A172 (cell line): Measurements from ENCODE around the gene NTM. TPM values are rescaled to one million over a fixed set of nuclear protein-coding genes. Genes with fewer than 3 reads are reported as not detected.
"Not testable (repeated sequence)": the region's sequence is repeated elsewhere in the genome, so short reads cannot be mapped to it uniquely, and the experiment has no call there.

Experiments used
- DNase-seq: peaks from one replicate; pipeline ENCODE4 v3.0.0-alpha.2; 2015; ENCODE audit warnings: low spot score
- total RNA-seq: library from RNA; depleted of rRNA; stranded (reverse); fragments of >200 nt; shearing (Covaris generic); gene quantifications from 2 replicates; pipeline ENCODE4 v1.2.3, GENCODE V29; 2014

The NTM gene
- total RNA-seq, 1 experiment from 2014 or later: 1.4 TPM

DNA sequence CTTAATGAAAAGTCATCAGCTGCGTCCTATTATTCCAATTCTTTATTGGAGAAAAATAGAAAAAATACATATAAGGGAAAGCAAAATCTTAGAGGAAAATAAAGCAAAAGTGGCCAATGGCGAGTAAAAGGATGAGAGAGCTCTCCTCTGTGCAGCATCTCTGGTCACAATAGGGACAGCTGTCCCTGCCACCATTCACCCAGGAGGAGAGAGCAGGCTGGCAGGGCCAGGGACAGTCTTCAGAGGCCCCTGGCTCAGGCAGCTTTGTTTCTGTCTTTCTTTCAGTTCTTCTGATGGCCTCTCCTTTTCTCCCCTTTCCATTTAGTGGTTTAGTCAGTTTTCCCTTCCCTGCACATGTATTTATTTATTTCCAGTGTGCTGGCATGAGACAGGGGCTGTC, 941.3 kb downstream of the NTM start:
- DNase-seq: no peak

DNA sequence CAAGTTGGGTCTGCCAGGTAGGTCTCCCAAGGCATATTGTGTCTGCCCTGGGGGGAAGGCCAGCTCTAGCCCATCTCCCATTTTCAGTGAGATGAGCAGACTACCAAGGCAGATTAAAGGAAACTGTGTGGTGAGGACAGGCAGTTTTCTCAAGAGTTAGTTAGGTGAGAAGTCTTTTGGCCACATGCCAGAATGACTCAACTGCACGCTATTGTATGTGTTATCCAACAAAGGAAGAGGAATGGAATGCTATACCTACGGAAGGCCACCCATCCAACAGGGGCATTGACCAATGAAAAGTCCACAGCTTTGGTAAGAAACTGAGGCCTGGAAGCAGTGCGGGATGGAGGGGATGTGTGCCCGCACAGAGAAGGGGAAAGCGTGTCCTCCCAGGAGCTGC, 941.7 kb downstream of the NTM start:
- DNase-seq: peak; percentile 35

DNA sequence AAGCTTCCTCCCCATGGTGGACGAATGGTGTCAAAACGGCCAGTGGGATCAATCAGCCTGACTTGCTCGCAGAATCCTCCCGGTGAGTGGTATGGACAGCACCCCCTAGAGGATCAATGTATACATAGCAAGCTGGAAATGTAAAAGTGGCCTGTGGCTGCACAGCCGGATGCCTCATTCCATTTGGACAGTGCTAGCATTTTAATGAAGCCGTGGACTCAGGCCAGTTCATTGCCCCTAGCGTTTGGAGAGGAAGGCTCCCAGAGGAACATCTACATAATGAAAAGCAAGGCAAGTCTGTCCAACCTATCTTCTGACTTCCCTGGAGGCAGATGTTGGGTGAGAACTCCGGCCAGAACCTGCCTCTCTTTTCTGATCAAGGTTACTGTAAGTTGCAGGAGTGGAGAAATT, 942.3 kb downstream of the NTM start:
- DNase-seq: no peak

DNA sequence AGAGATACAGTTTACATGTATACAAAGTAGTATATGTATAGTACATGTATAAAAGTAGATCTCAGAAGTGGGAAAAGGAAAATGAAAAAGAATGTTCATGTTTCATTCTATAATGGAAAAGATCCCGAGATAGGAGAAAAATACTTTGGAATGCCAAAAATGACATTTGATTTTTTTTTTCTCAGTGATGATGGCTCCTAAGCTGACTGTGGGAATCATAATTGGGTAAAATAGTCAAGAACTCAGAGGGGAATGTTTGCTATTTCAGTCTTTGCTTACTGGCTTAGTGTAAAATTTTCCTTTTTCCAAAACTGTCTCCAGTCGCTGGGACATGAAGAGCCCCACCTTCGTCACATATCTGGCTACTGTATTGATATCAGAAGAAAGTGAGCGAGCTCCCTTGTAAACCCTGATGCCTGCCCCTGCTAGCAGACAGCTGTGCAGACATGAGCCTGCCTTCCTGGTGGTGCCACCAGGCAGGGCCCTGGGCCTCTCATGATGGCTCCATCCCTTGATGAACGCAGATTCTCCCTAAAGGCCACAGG, 944.6 kb downstream of the NTM start:
- no peak for DNase-seq

DNA sequence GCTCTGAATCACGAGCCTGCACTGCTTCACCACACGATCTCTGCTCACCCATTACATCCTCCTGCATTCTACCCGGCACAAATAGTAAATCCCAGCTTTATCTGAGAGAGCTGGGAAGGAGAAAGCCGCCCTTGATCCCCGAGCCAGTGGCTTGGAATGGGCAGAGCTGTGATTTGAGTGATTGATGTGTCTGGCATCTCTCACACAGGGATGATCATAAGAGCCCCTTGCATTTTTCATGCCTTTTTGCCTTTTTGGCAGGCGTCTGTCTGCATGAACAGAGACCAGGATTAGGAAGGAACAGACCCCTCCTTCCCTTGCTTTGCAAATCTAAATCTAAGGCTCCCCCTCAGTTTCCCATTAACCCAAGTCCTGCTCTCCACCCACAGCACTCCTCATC, 945.3 kb downstream of the NTM start:
- no peak for DNase-seq

DNA sequence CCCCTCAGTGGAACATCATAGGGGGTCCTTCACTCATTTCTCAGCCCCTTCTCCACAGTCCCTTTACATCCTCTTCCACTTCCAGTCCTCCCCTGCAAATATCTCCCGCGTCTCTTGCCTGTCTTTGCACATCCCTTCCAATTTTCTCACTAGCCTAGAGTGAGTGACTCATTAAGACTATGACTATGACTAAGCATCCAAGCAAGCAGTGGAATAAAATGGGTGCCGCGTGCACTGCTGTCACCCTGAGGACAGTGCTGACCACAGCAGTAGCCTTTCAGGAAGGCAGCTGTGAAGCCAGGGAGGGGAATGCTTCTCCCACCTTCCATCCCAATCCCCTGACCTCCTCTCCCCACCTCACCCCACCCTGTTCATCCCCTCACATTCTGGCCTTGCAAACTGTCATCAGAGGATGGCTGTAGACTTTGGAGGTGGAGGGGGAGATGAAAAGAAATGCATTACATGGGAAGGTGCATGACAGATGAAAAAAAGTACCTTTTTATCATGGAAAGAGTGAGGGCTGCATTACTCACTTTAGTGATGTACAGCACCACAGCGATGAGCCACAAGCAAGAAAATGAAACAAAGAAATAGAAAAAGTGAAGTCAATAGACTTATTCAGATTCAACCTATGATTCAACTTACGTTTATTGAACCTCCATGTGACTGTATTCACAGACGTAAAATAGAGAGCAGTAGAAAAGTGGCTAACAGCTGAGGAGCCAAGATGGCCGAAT, 948.2 kb downstream of the NTM start:
- DNase-seq: peak; percentile 76

DNA sequence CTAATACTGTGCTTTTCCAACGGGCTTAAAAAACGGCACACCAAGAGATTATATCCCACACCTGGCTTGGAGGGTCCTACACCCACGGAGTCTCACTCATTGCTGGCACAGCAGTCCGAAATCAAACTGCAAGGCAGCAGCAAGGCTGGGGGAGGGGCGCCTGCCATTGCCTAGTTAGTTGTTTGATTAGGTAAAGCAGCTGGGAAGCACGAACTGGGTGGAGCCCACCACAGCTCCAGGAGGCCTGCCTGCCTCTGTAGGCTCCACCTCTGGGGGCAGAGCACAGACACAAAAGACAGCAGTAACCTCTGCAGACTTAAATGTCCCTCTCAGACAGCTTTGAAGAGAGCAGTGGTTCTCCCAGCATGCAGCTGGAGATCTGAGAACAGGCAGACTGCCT, 949.0 kb downstream of the NTM start:
- DNase-seq: not testable (repeated sequence)

DNA sequence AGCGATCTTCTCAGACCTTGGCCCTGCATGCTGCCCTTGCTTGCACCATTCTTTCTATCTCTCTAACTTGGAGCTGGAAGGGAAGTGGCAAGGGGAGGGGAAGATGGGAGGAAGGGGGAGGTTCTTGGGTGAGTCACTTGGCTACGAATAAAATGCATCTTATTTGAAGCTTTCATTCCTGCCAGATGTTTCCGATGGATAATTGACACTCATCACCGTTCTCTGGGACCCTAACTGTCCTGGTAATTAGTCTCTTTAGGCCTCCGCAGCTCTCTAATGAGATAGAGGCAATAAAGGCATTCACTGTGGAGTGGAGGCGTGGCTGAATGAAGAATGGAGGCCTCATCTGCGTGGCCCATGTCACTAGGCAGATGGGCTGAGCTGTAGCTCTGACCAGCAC, 960.1 kb downstream of the NTM start:
- no peak for DNase-seq

DNA sequence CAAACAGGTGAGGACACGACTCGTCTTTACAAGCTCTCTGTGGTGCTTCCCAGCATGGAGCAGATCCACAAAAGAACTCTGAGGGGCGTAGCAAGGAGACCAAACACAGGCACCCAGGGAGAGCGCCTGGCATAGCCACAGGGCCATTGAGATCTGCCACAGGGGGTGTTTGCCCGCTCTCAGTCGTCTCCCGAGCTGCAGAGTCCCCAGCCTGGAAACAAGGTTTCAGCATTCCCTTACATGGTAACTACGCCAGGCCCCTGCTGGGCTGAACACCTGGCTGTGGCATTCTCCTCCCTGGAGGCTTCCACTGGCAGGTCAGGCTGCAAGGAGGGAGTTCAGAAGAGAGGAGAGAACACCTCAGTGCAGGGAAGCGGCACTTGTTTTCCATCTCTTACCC, 962.1 kb downstream of the NTM start:
- no peak for DNase-seq

DNA sequence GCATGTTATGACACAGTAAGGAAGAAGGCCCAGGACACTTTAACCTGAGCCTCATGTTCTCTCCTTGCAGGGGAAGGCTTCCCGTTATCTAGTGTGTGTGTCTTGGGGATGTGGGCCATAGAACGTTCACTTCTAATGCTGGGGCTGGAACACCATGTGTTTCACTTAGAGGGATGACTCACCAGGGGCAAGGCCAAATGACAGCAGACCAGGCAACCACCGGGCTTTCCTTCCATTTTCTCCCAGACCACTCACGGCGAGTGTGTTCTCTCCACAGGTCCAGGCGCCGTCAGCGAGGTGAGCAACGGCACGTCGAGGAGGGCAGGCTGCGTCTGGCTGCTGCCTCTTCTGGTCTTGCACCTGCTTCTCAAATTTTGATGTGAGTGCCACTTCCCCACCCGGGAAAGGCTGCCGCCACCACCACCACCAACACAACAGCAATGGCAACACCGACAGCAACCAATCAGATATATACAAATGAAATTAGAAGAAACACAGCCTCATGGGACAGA, 964.4 kb downstream of the NTM start:
- DNase-seq: no peak

DNA sequence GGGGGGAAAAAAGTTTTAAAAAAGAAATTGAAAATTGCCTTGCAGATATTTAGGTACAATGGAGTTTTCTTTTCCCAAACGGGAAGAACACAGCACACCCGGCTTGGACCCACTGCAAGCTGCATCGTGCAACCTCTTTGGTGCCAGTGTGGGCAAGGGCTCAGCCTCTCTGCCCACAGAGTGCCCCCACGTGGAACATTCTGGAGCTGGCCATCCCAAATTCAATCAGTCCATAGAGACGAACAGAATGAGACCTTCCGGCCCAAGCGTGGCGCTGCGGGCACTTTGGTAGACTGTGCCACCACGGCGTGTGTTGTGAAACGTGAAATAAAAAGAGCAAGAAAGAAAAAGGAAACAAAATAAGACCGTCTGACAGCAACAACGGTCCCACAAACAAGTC, 964.9 kb downstream of the NTM start:
- no peak for DNase-seq

DNA sequence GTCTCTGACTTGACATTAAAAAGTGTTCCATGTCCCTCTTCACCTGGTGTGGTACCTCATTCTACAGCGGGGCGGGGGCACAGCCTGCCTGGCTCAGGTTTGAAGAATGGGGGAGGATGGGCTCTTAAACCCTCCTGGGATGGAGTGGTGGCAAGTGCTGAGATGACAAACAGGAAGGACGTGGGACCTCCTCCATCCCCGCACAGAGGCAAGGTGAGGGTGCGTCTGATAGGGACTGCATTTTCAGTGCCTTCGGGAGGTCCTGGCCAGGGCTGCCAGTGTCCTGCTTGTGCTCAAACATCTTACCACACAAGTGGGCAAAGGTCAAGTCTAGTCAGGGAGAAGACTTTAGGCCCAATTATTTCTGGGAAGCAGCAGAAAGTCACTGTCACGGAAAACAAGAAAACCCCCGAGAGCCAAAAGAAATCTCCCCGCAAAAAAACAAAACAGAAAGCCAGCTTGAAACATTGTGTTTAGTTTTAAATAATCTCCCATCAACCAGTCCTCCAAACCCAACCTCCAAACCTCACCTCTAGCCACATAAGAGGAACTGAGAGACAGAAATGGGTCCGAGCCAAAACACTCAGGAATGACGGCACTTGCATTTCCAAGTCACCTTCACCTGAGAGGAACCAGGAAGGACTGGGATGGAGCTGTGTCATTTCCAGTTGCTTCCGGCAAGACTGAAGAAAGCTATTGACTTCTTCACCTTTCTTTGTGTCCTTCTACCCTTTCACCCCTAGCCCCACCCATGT, 966.5 kb downstream of the NTM start:
- no peak for DNase-seq

DNA sequence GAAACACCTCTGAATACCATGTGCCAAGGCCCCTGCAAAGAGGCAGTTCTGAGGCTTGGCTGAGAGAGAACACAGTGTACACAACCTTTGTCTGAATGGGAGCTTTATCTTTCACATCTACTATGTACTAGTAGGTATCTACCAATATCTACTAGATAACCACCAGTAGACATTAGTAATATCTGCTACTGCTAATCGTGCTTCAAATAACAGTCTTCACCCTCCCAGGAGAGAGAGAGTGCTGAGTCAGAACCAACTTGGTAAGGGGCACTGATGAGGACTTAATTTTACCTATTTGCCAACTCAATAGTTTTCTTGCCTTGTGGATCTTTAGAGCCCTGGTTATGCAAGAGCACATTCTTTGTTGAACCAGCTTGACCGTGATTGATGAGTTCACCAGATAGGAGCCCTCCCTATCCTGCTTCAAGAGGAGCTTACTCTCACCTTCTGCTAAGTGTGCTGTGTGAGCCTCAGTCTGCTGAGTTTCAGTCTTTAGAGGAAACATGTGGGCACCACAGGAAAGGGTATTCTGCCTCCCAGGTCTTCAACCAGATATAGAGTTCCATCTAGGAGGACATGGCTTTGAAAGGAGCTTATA, 967.5 kb downstream of the NTM start:
- no peak for DNase-seq

DNA sequence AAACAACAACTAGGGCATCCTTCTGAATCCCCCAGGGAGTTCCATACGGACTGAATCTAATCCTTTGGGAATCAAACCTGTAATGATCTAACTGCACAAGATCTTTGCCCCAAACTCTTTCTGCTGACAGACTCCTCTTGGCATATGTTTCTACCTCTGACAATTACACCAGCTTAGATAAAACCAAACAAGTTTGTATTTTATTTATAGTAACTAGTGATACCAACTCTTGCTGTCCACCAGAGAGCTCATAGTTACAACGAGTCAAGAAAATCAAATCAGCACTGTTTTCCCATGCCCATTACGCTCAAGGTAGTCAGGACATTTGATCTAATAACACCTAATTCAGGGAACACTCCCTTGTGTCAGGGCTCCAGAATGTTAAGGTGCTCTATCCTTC, 972.0 kb downstream of the NTM start:
- DNase-seq: no peak

DNA sequence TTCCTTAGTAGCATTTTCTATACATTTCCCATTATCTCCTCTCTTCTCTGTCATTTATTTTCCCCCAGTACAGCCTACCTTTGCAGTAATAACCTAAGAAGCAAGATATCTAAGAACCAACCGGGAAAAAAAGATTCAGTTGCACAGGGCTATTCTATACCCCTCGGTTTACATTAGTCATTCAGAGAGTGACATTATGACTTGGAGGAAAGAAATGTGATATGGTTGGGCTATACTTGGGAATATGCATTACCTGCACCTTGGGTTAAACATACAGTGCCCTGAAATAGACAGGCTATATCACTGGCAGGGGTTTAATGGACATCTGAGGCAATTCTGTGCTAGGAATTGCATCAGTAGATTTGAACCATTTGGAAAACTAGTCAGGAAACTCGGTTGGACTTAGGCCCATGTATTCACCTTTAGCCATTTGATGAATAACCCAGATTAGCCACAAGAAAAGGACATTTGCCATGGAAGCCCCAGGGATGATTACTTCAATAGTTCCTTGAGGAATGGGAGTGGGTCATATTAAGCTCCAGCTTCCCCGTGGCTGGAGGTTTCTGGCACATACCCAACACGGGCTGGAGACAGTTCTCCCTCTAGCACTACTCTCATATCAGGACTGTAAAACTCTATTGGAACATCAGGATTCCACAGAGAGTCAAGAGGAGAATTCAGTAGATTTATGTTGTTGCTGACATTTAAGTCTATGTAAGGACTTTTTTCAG, 973.2 kb downstream of the NTM start:
- no peak for DNase-seq

DNA sequence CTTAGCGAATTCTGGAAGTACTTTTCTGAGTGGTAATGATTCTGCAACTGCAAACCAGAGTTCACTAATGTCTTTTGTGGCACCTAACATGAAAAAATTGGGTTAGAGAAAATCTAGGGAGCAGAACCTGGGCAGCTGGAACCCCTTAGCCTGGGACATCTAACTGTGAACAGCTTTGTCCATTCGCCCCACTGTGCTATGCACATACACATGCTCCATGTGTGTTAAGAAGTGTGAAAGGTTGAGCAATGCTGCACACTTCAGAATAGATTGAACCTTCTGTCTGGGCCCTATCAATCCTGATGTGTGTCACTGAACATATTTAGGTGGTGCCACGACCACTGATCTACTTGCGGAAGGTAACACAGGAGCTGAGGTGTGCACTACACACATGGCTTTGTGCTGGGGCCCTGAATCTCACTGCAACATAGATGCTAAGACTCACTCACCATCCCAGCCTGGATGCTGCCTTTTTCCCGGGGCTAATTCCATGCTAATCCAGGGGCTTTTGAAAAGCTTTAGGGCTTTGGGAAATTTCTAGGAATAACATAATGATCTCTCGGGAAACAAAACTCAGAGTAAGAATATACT, 976.2 kb downstream of the NTM start:
- DNase-seq: no peak

DNA sequence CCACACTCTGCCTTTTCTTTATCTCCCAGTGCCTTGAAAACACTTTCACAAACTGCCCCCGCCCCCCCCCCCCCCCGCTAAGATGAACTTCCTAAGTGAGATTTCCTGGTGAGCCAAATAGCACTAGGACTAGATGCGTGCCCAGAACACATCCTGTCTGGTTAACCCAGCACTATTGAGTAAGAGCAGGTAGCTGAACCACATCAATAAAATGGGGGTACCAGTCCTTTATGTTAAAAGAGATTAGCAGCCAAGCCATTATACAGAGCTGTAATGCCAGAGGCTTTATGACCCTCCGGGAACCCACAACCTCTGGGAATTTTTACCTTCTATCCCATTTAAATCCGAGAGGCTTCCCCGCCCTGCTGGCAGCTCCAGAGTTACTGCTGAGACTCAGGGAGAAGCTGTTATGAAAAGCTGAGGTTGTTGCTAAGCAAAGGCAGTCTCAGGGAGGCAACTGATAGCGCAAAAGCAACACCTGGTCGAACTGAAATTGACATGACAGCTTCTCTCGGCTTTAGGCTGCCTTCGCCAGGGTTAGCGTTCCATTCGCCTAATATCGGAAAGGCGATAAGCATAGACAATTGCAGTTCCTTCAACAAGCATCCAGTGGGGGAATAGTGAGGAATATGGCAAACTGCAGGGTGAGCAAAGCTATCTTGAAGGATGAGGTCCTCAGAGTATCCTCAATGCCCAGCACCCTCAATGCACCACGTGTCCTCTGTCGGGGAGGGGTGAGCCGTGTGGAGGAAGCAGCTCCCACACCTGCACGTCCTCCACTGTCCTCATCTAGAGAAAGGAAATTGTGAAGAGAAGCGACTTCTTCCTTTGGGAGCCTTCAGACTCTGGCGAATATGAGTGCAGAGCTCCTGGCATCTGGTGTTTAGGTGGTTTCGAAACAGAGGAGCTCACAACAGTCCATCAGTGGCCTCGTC, 977.0 kb downstream of the NTM start:
- DNase-seq: no peak

DNA sequence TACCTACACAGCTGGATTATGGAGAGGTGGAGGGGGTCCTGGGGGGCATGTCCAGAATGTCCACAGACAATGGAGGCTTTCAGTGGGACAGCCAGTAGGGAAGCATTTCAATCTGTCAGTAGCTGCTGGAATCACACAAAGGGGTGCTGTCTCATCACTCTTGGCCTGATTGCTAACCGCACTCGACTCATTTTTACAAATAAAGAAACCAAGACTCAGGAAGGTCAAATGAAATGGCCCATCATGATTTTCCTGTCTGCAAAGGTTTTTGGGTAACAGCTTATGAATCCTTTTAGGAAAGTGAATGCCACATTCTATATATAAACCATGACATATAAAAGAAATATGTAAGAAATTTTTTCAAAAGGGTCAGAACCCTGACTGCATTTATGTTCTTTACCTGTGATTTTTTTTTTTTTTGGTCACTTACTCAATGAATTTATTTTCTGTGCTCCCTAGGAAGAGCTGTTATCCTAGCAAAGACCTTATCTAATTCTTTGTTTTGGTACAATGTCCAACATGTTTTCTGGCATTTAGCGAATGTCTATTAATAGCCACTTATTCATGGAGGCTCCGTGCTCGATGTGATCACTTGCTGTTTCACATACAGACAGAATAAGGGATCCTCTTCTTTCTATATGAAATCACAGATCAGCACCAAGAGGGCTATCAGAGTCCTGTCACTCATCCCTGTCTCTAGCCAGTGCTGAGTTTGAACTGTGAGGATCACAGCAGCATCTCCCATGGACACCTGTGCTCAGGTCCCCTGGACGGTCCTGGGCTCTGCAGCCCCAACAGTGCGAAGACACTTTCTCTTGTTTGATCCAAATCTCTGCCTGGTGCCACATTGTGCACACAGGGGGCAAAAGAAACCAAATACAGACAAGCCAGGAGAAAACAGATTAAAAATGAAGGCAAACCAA, 979.7 kb downstream of the NTM start:
- no peak for DNase-seq

DNA sequence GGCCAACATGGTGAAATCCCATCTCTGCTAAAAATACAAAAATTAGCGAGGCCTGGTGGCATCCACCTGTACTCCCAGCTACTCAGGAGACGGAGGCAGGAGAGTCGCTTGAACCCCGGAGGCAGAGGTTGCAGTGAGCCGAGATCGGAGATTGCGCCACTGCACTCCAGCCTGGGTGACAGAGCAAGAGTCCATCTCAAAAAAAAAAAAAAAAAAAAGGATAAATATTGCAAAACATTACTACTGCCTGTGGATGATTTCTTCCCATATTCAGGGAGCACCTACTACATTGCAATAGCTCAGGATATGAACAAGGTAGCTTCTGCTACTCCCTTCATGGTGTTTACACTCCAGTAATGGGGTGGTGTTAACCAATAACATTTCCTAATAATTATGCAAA, 980.6 kb downstream of the NTM start:
- DNase-seq: no peak
